Inflammatory macrophage (primary cell): Measurements from ENCODE around the gene SNTB2.
"Not testable (repeated sequence)": the region's sequence is repeated elsewhere in the genome, so short reads cannot be mapped to it uniquely, and the experiment has no call there.

Experiments used
- DNase-seq, 2 donors: peaks; one replicate each; pipeline ENCODE4 v3.0.0-alpha.2; 2020 to 2022

Gene SNTB2

DNA sequence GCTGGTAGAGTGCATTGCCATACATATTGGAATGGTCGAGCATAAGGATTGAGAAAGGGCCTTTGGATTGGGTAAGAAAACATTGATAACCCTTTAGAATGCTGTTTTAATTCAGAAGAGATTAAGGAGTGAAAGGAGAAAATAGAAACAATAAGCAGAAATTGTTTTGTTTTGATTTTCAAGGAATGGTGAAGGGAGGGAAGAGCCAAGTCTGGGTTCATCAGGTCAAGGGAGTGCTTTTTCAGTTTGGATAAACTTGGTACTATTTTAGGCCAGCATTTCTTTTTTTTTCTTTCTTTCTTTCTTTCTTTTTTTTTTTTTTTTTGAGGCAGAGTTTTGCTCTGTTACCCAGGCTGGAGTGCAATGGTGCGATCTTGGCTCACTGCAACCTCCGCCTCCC, 50.3 kb downstream of the SNTB2 start:
- DNase-seq, result no peak

- no peak for DNase-seq
Measured at GRCh38 chr16:69239851-69240250, 52.9 kb downstream of the SNTB2 start.

DNA sequence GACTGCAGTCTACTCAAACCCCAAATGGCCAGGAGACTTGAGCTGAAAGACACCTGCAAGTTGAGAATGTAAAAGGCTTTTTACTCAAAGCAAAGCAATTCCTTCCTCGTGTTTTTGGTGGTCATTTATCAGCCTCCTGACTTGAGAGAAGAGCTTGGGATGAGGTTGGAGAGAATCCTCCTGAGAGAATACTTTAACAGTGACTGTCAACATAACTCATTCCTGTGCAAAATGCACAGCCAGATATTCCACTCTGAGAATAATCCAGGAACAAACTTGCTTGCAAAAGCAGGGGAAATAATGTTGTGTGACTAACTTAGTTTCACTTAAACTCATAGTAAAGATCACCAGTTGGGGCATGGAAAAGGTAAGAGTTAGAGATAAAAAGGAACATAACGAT, 53.4 kb downstream of the SNTB2 start:
- no peak for DNase-seq

- DNase-seq, result no peak
Measured at GRCh38 chr16:69241926-69242325, 55.0 kb downstream of the SNTB2 start.

DNA sequence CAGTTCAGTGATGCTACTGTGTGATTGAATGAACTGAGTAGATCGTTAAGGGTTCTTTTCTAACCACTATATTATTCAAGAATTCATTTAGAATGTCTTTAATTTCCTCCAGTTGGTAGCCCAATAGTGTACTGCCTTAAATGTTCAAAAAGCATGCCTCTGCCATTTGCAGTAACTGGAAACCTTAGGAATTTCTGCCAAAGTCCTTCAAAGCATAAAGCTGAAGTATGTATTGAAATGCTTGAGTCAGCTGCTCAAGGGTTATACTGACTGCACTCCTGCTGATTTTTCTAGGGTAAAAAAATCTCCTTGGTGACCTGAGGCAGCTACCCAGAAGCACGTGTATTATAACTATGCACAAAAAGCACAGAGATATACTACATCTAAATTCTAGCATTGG, 56.5 kb downstream of the SNTB2 start:
- DNase-seq, result no peak

DNA sequence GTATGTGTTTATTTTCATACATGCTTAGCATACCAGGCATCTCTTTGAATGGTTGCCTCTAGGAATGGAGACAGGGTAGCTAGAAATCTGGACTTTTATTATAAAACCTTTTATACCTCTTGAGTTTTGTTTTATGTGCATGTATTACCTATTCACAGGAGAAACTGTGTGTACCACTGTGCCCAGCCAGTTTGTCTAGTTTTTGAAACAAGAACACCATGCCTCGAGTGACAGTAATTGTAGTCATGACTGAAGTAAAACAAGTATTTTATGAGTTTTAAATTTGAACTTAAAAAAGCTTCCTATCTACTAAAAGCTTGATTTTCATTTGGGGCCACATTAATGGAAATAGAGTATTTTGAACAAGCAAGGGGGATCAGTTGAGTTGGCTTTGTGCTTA, 57.4 kb downstream of the SNTB2 start:
- DNase-seq, result no peak

GRCh38 chr16:69250081-69250480, 63.1 kb downstream of the SNTB2 start:
- DNase-seq, result no peak

DNA sequence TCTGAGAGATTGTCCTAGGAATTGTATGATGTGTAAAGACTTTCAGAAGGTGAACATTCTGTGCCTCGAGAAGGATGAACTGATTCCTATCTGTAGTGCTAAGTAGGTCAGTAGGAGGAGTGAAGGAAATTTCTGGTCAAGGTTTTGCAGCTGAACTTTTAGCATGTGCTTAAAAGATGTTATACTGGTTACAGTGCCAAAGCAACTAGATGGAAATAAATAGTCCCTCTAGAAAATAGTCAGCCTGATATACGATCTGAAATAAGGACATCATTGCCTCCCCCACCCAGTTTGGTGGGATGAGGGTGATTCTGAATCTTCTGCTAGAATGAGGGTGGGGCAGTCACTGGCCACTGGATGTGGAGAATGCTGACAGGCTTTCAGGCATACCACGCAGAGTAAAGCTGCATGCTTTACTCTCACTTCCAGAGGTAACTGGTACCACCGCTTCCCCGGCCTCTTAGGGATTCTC, 66.9 kb downstream of the SNTB2 start:
- no peak for DNase-seq

GRCh38 chr16:69259428-69259764, 72.4 kb downstream of the SNTB2 start:
- DNase-seq, result not testable (repeated sequence)

DNA sequence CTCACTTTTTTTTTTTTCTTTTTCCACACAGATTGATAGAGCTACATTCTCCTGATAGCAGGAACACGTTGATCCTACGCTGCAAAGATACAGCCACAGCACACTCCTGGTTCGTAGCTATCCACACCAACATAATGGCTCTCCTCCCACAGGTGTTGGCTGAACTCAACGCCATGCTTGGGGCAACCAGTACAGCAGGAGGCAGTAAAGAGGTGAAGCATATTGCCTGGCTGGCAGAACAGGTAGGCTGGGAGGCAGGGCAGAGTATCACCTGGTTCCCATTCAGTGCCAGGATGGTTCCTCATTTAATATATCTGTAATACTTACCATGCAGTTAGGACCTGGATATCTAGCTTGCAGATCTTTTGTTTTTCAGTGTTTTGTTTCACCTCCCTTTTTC, 73.1 kb downstream of the SNTB2 start:
- DNase-seq, result no peak

DNA sequence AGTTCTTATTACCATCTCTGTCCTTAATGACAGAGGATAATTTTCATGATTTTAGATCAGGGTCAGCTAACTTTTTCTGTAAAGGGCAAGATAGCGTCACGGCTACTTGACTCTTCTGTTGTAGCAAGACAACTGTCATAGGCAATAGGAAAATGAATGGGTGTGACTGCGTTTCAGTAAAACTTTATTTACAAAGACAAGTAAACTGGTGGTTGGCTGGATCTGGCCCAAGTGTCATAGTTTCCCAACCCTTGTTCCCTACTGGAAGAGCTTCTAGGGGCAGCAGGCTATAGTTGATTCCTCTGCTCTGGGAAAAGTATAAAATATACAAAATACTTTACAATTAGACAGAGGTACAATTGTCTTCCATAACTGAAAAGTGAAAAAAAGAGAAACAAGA, 73.5 kb downstream of the SNTB2 start:
- DNase-seq, result no peak

DNA sequence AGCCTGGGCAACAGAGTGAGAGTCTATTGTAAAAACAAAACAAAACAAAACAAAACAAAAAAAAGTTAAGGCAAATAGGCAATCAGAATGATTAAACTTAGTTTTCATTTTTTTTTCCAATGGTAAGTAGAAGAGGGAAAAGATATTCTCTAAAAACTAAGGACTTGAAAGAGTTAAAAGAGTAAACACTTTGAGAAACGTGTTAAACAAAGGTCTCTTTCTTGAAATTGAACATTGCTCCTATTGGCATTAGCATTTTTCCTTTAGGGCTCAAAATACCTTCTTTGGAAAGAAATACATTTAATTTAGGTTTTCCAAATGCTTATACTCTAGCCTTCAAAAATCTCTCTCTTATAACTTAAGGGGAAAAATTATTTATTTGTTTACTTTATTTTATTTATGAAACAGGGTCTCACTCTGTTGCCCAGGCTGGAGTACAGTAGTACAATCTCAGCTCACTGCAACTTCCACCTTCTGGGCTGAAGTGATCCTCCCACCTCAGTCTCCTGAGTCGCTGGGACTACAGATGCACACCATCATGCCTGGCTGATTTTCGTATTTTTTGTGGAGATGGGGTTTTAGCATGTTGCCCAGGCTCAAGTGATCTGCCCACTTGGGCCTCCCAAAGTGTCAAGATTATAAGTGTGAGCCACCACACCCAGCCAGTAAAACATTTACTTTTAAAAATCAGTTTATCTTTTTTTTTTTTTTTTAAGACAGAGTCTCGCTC, 79.5 kb downstream of the SNTB2 start:
- DNase-seq, result no peak

GRCh38 chr16:69267633-69268032, 80.7 kb downstream of the SNTB2 start:
- DNase-seq, result no peak

GRCh38 chr16:69270395-69270794, 83.4 kb downstream of the SNTB2 start:
- DNase-seq, result no peak

DNA sequence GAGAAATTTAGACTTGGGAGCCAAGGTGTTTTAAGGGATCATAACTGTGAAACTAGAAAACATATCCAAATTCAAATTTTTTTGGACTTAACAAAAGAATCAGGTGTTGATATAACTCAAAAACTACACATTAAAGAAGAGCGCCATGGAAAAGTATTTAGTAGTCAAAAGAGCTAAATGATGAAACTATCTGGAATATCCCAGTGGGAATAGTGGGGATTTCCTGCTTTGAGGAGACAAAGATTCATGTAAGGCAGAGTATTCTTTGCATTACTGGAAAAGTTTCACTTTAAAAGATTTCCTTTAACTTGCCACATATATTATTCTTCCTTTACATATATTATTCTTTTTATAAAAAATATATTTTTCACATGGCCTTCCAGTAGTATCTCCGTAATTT, 83.9 kb downstream of the SNTB2 start:
- no peak for DNase-seq

- no peak for DNase-seq
Measured at GRCh38 chr16:69273009-69273408, 86.0 kb downstream of the SNTB2 start.

GRCh38 chr16:69274699-69275235, 87.8 kb downstream of the SNTB2 start:
- no peak for DNase-seq

DNA sequence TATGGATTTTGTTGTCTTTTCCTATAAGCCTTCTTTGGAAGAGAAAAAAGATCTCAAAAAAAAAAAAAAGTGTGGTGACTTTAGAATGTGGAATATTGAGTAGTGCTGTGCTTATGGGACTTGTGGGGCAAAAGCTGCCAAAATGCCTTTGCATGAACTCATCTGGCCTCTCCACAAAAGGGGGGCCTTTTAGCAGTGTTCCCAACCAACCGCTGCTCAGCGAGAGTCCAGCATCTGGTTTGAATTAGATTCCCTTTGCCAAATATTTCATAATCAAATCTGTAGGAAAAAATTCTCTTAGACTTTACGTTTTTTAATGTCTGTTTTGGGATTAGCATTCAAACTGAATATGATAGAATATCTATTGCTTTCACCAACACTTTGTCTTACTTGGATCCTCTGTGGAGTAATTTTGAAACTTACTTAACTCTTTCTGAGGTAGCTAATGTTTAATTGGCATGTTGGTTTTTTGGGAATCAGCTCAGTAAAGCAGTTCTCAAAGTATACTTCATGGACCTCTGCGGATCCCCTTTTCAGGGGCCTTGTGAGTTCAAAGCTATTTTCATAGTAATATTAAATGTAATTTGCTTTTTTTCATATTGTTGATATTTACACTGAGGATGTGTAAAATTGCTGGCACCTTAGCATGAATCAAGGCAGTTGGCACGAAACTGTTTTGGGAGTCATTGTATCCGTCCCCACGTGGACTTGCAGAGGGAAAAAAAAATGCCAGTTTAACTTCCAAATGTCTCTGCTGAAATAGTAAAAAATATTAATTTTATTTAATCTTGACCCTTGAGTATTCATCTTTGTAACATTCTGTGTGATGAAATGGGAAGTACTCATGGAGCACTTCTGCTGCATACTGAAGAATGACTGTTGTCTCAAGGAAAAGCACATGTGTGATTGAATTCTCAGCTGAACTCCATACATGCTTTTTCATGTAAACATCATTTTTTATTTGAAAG, 89.5 kb downstream of the SNTB2 start:
- no peak for DNase-seq

DNA sequence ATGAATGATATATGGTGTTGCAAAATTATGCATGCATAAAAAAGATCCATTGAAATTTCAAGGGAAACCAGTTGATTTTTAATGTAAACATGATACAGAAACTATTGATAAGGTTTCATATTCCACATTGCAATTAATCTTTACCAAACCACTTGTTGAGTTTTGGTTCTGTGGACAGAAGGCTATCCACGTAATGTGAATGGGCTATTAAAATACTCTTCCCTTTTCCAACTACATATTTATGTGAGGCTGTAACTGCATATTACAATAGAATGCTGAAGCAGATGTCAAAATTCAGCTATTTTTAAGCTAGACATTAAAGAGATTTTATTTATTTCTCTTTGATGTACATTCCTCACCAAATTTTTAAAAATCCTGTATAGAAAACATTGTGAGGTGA, 90.4 kb downstream of the SNTB2 start:
- DNase-seq, result no peak

DNA sequence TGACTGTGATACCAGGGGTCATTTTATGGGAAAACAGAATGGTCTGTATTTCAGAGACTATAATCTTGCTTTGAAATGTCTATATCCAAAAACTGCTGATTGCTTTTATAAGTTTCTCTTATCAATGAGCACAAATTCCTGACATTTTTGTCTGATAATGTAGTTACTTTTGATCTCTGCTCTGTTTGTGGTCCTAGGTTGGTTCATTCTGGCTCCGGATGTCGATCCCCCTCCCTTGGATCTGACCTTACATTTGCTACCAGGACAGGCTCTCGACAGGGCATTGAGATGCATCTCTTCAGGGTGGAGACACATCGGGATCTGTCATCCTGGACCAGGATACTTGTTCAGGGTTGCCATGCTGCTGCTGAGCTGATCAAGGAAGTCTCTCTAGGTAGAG, 96.9 kb downstream of the SNTB2 start:
- DNase-seq, result no peak

- DNase-seq, result no peak
Measured at GRCh38 chr16:69285240-69285639, 98.3 kb downstream of the SNTB2 start.

GRCh38 chr16:69286941-69287713, 100.2 kb downstream of the SNTB2 start:
- DNase-seq, result peak; percentile 67 to 77

DNA sequence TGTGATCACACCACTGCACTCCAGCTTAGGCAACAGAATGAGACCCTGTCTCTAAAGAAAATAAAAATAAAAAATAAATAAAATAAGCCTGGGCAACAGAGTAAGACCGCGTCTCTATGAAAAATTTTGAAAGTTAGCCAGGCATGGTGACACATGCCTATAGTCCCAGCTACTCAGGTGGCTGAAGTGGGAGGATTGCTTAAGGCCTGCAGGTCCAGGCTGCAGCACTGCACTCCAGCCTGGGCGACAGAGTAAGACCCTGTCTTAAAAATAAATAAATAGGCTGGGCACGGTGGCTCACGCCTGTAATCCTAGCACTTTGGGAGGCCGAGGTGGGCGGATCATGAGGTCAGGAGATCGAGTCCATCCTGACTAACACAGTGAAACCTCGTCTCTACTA, 104.7 kb downstream of the SNTB2 start:
- not testable (repeated sequence) for DNase-seq
